ENCODE results near the gene TXNRD2.

DNA sequence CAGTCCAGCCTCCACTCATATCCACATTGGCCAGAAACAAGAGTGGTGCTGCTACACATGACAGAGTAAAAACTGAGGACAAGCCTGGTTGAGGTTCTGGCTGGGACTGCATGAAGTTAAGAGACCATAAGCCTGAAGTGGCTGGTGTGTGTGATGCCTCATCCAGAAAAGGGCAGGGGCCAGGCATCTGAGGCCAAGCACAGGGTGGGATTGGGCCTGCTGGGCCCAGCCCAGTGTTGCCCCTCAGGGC lies 49.7 kb upstream of the TXNRD2 start:
- TF ChIP-seq POLR2A (IDR thresholded peaks at IDR 0.05; ENCODE audit: low read length) (no peak), GATA1 (IDR thresholded peaks at IDR 0.05; ENCODE audit: low read depth, low read length) (no peak)

Data from erythroblast (primary cell).